Body of pancreas (tissue), 4 donors: ENCODE results near the gene PHC2. TPM values are rescaled to one million over a fixed set of nuclear protein-coding genes. Genes with fewer than 3 reads are reported as not detected.

Source experiments
- ATAC-seq: fragments of 150-250 bp; one replicate; pipeline ENCODE4 v1.9.1; 2016
- DNase-seq, 4 donors: peaks; one replicate each; pipeline ENCODE4 v3.0.0-alpha.2; 2019
- H3K27ac ChIP-seq, 4 donors: fragments of 200-600 bp; sonication (generic); 1 replicate in 3 of 4; 2 replicates in 1 of 4; pipeline versions ENCODE4 v1.5.1 to v1.6.1; 2016 to 2019; ENCODE audit warnings: mild to moderate bottlenecking in 1 of 4, mixed read lengths in 1 of 4, moderate library complexity in 1 of 4
- H3K27me3 ChIP-seq, 2 donors: fragments of 200-600 bp; sonication (generic); one replicate each; pipeline ENCODE4 v1.6.0; 2016; ENCODE audit warnings: mild to moderate bottlenecking in 1 of 2
- H3K36me3 ChIP-seq, 2 donors: fragments of 200-600 bp; sonication (generic); replicated peaks in 1 of 2; 2 replicates each; pipeline ENCODE4 v1.5.1; 2016; ENCODE audit warnings: low read depth in 2 of 2; ENCODE audit not compliant: insufficient read depth in 1 of 2
- H3K4me1 ChIP-seq: fragments of 200-600 bp; sonication (generic); one replicate; pipeline ENCODE4 v1.6.0; 2016
- H3K4me3 ChIP-seq, 2 donors: fragments of 200-600 bp; sonication (generic); 1 replicate in 1 of 2; 2 replicates in 1 of 2; pipeline ENCODE4 v1.5.1; 2016 to 2019
- H3K9me3 ChIP-seq, 3 donors: fragments of 200-600 bp; sonication (generic); 1 replicate in 2 of 3; 2 replicates in 1 of 3; pipeline ENCODE4 v1.5.1; 2016
- POLR2A ChIP-seq, 3 donors: fragments of 450-650 bp; IDR thresholded peaks; one replicate each; pipeline ENCODE4 v1.6.1; 2016; ENCODE audit warnings: antibody characterized with exemption in 3 of 3, mild to moderate bottlenecking in 2 of 3
- WGBS, 2 donors: methylation state at CpG; one replicate each; pipeline ENCODE4 v1.1.5; 2017; 5-methylcytosine and 5-hydroxymethylcytosine counted together
- intact Hi-C: fragments of 100-400 bp; cut with DNase I; formaldehyde crosslinking; loops from one replicate; pipeline ENCODE4 v1.15.1; 2023
- total RNA-seq, 2 donors: library from RNA; depleted of rRNA; stranded (reverse); fragments of >200 nt; gene quantifications; one replicate each; pipeline ENCODE4 v1.1.0, GENCODE V29; 2016
- TF ChIP-seq, protein P1 (sequence below), 7 experiments: fragments of 450-650 bp in 4 of 7; fragments of 200-600 bp in 3 of 7; sonication (generic) in 3 of 7; IDR thresholded peaks; one replicate each; pipeline ENCODE4 v1.5.1; 2016 to 2019; ENCODE audit warnings: antibody characterized with exemption in 7 of 7

PHC2 gene
- total RNA-seq, 2 donors from 2014 or later: 41.8 to 44.5 TPM

DNA sequence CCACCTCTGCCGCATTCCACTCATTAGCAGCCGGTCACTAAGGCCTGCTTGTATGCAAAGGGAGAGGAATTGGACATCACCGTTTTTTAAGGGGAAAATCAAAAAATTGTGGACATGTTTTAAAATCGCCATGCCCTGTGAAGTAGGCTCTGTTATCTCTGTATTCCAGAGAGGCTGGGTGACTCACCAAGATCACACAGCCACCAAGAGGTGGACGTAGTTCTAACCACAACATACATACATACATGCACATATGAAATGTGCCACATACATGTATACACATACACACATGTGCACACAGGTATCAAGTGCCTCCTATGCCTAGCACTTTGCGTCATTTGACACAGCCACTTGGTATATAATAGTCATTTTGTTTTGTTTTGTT, 25.6 kb upstream of the PHC2 start:
- intact Hi-C loops: no loop called here
- DNase-seq: no peak
- Histone ChIP-seq H3K9me3 (no peaks in the 10 kb centered on the region), H3K4me1 (no peaks in the 10 kb centered on the region), H3K27ac (peak overlapping the region in 1 of 4 donors; percentile 15), H3K36me3 (no peaks in the 10 kb centered on the region), H3K27me3 (no peaks in the 10 kb centered on the region), H3K4me3 (no peak overlapping the region)
- WGBS, 2 donors: 47 to 60% methylated on average over 6 of the region's 6 CpGs
- TF ChIP-seq, protein P1, sequence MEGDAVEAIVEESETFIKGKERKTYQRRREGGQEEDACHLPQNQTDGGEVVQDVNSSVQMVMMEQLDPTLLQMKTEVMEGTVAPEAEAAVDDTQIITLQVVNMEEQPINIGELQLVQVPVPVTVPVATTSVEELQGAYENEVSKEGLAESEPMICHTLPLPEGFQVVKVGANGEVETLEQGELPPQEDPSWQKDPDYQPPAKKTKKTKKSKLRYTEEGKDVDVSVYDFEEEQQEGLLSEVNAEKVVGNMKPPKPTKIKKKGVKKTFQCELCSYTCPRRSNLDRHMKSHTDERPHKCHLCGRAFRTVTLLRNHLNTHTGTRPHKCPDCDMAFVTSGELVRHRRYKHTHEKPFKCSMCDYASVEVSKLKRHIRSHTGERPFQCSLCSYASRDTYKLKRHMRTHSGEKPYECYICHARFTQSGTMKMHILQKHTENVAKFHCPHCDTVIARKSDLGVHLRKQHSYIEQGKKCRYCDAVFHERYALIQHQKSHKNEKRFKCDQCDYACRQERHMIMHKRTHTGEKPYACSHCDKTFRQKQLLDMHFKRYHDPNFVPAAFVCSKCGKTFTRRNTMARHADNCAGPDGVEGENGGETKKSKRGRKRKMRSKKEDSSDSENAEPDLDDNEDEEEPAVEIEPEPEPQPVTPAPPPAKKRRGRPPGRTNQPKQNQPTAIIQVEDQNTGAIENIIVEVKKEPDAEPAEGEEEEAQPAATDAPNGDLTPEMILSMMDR (IDR thresholded peaks at IDR 0.05): no peak
- no peak for ATAC-seq

DNA sequence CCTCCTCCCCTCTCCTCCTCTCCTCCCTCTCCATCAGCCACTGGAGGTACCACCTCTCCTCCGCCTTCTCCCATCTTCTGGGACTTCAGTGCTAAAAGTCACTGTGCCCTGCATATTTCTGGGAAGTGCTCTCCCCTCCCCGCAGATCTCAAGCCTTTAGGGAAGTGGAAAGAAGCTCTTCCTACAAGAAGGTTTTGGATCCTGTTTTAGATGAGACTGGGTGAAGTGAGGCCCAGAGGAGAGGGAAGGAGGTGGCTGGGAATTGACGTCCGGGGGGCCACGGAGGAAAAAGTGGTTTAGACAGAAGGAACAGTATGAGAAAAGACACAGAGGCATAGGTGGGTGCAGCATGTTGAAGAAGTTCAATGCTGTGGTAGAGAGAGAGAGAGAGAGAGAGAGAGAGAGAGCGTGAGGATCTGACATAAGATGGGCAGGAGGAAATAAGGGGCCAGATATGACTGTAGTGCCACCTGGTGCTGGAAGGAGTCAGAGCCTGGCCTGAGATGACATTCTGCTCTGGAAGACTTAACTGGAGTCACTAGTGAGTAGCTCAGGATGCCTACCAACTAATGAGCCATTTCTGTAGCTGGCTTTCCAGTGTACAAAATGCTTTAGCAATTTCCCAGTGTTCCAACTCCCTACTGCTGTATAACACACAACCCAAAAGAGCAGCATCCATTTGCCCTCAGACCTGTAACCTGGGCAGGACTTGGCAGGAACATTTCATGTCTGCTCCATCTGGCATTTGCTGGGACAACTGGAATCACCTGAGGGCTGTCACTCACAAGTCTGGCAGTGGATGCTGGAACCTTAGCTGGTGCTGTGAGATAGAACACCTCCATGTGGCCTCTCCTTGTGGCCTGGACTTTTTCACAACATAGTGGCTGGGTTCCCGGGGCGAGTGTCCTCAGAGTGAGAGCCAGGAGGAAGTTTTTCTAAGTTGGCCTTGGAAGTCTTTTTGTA, 24.9 kb upstream of the PHC2 start:
- TF ChIP-seq POLR2A (IDR thresholded peaks at IDR 0.05): no peak
- TF ChIP-seq, protein P1 (IDR thresholded peaks at IDR 0.05): peak; percentile 20 to 80 (median 58)
- H3K27ac ChIP-seq: peak overlapping the region in 1 of 4 donors; percentile 15
- no peaks in the 10 kb centered on the region for H3K27me3 ChIP-seq
- H3K9me3 ChIP-seq: no peaks in the 10 kb centered on the region
- no peaks in the 10 kb centered on the region for H3K36me3 ChIP-seq
- ATAC-seq: peak; percentile 83
- H3K4me1 ChIP-seq: no peaks in the 10 kb centered on the region
- DNase-seq: peak; percentile 34 to 66 (median 54)
- no peak overlapping the region for H3K4me3 ChIP-seq
- intact Hi-C loops: no loop called here
- WGBS, 2 donors: 36 to 40% methylated on average over 8 of the region's 8 CpGs

DNA sequence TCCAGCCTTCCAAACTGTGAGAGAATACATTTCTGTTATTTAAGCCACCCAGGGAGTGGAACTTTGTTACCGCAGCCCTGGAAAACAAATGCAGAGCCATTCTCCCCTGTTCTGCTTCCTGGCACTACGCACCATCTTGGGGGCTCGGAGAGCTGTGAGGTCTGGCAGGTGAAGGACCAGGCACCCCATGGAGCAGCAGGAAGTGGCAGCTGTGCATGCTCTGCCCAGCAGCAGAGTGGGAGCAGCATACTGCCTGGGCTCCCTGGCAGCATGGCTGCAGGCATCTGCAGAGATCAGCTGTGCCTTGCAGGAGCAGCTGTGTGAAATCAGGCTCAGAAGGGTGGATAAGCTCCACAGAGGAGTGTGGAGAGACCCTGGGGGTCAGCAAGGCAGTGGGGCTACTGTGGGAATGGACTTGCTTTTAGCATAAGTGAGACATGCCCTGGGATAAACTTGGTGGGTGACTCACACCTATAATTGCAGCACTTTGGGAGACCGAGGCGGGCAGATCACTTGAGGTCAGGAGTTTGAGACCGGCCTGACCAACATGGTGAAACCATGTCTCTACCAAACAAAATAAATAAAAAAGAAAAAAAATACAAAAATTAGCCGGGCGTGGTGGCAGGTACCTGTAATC, 23.9 kb upstream of the PHC2 start:
- H3K27ac ChIP-seq: no peak overlapping the region
- H3K4me1 ChIP-seq: no peaks in the 10 kb centered on the region
- TF ChIP-seq, protein P1 (IDR thresholded peaks at IDR 0.05): no peak
- TF ChIP-seq POLR2A (IDR thresholded peaks at IDR 0.05): no peak
- no peak overlapping the region for H3K4me3 ChIP-seq
- DNase-seq (no peak), ATAC-seq (no peak)
- no peaks in the 10 kb centered on the region for H3K9me3 ChIP-seq
- intact Hi-C loops: no loop called here
- 82 to 88% methylated on average over 8 of the region's 8 CpGs for WGBS, 2 donors
- no peaks in the 10 kb centered on the region for H3K27me3 ChIP-seq
- no peaks in the 10 kb centered on the region for H3K36me3 ChIP-seq

DNA sequence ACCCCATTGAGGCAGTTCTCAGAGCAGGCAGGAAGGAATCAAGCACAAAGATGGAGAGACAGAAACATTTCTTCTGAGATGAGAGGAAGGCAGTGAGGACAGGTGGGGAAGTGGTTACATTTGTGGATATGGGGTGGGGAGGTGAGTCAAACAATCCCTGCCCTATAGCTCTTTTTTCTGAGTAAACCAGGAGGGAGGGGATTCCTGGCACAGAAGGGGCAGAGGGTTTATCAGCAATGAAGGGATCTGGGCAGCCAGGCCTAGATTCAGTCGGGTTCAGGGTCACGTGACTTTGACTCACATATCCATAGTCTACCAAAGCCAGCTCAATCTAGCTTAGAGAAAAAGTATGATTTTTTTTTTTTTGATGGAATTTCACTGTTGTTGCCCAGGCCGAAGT, 15.7 kb upstream of the PHC2 start:
- H3K36me3 ChIP-seq: no peaks in the 10 kb centered on the region
- no peaks in the 10 kb centered on the region for H3K4me1 ChIP-seq
- no peaks in the 10 kb centered on the region for H3K27me3 ChIP-seq
- ATAC-seq: no peak
- TF ChIP-seq, protein P1 (IDR thresholded peaks at IDR 0.05): no peak
- TF ChIP-seq POLR2A (IDR thresholded peaks at IDR 0.05): no peak
- WGBS, 2 donors: 77 to 80% methylated on average over 3 of the region's 3 CpGs
- H3K4me3 ChIP-seq: no peak overlapping the region
- no peak for DNase-seq
- H3K9me3 ChIP-seq: no peaks in the 10 kb centered on the region
- intact Hi-C loops: no loop called here
- no peak overlapping the region for H3K27ac ChIP-seq
